ENCODE measurements around the gene POMT2.

DNA sequence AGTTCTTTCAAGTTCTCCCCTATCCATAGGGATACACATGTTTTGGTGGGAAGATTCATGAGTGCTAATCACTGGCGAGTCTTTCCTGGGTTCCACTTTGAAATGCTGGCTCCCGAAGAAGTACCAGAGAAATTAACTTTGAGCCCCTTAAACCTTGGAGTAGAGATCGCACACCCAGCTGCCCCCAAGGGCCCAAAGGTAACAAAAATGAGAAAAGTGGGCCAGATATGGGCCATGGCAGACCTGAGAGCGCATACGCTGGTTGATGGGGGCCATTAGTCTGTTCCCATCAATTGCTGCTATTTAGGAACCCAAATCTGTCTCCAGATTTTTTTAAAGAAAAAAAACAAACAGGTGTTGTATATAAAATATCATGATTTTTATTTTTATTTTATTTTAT, 2.3 kb upstream of the POMT2 start:
- TF ChIP-seq, protein P1, sequence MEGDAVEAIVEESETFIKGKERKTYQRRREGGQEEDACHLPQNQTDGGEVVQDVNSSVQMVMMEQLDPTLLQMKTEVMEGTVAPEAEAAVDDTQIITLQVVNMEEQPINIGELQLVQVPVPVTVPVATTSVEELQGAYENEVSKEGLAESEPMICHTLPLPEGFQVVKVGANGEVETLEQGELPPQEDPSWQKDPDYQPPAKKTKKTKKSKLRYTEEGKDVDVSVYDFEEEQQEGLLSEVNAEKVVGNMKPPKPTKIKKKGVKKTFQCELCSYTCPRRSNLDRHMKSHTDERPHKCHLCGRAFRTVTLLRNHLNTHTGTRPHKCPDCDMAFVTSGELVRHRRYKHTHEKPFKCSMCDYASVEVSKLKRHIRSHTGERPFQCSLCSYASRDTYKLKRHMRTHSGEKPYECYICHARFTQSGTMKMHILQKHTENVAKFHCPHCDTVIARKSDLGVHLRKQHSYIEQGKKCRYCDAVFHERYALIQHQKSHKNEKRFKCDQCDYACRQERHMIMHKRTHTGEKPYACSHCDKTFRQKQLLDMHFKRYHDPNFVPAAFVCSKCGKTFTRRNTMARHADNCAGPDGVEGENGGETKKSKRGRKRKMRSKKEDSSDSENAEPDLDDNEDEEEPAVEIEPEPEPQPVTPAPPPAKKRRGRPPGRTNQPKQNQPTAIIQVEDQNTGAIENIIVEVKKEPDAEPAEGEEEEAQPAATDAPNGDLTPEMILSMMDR (conservative IDR thresholded peaks at IDR 0.05), result no peak
- TF ChIP-seq ZFX (IDR thresholded peaks at IDR 0.05), result no peak
